ENCODE results near the gene C6orf15. TPM values are rescaled to one million over a fixed set of nuclear protein-coding genes. Genes with fewer than 3 reads are reported as not detected.
A peak's percentile ranks its signal among the peaks of the same experiment; 100 is the strongest.

The C6orf15 gene
- total RNA-seq, 3 donors from 2014 or later: not detected

GRCh38 chr6:31145386-31145785 lies 33.0 kb upstream of the C6orf15 start:
- DNase-seq: no peak
- Histone ChIP-seq H3K36me3 (ENCODE audit: low read depth) (no peaks in the 10 kb centered on the region), H3K9me3 (no peaks in the 10 kb centered on the region), H3K4me1 (ENCODE audit: low read depth) (peaks cover 23% of the 10 kb centered on the region), H3K4me3 (no peak overlapping the region)
- intact Hi-C loops (cut with DNase I, micrococcal nuclease): no loop called here
- no peak for ATAC-seq
- TF ChIP-seq CTCF (IDR thresholded peaks at IDR 0.05): no peak

- ATAC-seq (peak; percentile 86), DNase-seq (peak; percentile 70 to 84 (median 82))
- no peak overlapping the region for H3K4me3 ChIP-seq
These were observed 32.6 kb upstream of the C6orf15 start for GRCh38 chr6:31144970-31145340.

GRCh38 chr6:31144296-31144969 lies 32.1 kb upstream of the C6orf15 start:
- ATAC-seq: peak; percentile 90
- H3K4me3 ChIP-seq: no peak overlapping the region
- no peaks in the 10 kb centered on the region for H3K9me3 ChIP-seq
- H3K4me1 ChIP-seq (ENCODE audit: low read depth): peaks cover 23% of the 10 kb centered on the region
- no peak for TF ChIP-seq CTCF (IDR thresholded peaks at IDR 0.05)
- H3K36me3 ChIP-seq (ENCODE audit: low read depth): no peaks in the 10 kb centered on the region
- peak; percentile 78 to 80 (median 79) for DNase-seq
- intact Hi-C loops (cut with DNase I, micrococcal nuclease): no loop called here

More at GRCh38 chr6:31144970-31145340, 32.6 kb upstream of the C6orf15 start:
- no peak for TF ChIP-seq CTCF (IDR thresholded peaks at IDR 0.05)
- H3K36me3 ChIP-seq (ENCODE audit: low read depth): no peaks in the 10 kb centered on the region
- no peaks in the 10 kb centered on the region for H3K9me3 ChIP-seq
- peaks cover 23% of the 10 kb centered on the region for H3K4me1 ChIP-seq (ENCODE audit: low read depth)
- intact Hi-C loops (cut with DNase I, micrococcal nuclease): no loop called here

- intact Hi-C loops (cut with DNase I, micrococcal nuclease): no loop called here
- no peak for DNase-seq
- H3K4me3 ChIP-seq: no peak overlapping the region
These were observed 30.8 kb upstream of the C6orf15 start for GRCh38 chr6:31143148-31143547.

GRCh38 chr6:31142361-31142761 lies 30.0 kb upstream of the C6orf15 start:
- TF ChIP-seq CTCF (IDR thresholded peaks at IDR 0.05): no peak
- Histone ChIP-seq H3K9me3 (no peaks in the 10 kb centered on the region), H3K4me1 (ENCODE audit: low read depth) (peaks cover 29% of the 10 kb centered on the region), H3K4me3 (no peak overlapping the region), H3K36me3 (ENCODE audit: low read depth) (no peaks in the 10 kb centered on the region)
- intact Hi-C loops (cut with DNase I, micrococcal nuclease): no loop called here
- ATAC-seq: no peak
- DNase-seq: no peak

More at GRCh38 chr6:31143148-31143547, 30.8 kb upstream of the C6orf15 start:
- H3K9me3 ChIP-seq: no peaks in the 10 kb centered on the region
- no peak for TF ChIP-seq CTCF (IDR thresholded peaks at IDR 0.05)
- no peak for ATAC-seq
- H3K36me3 ChIP-seq (ENCODE audit: low read depth): no peaks in the 10 kb centered on the region
- peaks cover 23% of the 10 kb centered on the region for H3K4me1 ChIP-seq (ENCODE audit: low read depth)
